OCI-LY3 (cell line): Measurements from ENCODE around the gene SLCO4C1.

Experiments
- EZH2phosphoT487 ChIP-seq: fragments of 200-600 bp; shearing (Covaris generic); IDR thresholded peaks from 2 replicates; pipeline ENCODE4 v1.6.1; 2018; ENCODE audit warnings: antibody characterized with exemption, mixed run types, low read depth
- TF ChIP-seq, protein P1 (sequence below): fragments of 200-600, 300-600 bp; sonication (generic); IDR thresholded peaks from 2 replicates; pipeline ENCODE4 v1.5.1; 2014; ENCODE audit warnings: antibody characterized with exemption, low read length, low read depth

DNA sequence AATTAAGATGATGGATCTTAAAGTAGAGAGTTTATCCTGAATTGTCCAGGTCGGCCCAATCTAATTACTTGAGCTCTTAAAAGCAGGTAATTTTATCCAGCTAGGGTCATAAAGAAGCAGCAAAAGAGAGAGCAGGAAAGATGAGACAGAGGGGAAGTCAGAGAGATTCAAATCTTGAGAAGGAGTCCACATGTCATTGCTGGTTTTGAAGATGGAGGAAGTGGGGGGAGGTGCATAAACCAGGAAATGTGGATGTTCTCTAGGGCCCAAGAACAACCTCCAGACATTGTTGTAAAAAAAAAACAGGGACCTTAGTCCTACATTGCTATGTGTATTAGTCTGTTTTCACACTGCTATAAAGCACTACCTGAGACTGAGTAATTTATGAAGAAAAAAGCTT is 66.4 kb downstream of the SLCO4C1 start:
- TF ChIP-seq, protein P1, sequence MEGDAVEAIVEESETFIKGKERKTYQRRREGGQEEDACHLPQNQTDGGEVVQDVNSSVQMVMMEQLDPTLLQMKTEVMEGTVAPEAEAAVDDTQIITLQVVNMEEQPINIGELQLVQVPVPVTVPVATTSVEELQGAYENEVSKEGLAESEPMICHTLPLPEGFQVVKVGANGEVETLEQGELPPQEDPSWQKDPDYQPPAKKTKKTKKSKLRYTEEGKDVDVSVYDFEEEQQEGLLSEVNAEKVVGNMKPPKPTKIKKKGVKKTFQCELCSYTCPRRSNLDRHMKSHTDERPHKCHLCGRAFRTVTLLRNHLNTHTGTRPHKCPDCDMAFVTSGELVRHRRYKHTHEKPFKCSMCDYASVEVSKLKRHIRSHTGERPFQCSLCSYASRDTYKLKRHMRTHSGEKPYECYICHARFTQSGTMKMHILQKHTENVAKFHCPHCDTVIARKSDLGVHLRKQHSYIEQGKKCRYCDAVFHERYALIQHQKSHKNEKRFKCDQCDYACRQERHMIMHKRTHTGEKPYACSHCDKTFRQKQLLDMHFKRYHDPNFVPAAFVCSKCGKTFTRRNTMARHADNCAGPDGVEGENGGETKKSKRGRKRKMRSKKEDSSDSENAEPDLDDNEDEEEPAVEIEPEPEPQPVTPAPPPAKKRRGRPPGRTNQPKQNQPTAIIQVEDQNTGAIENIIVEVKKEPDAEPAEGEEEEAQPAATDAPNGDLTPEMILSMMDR: no peak
- TF ChIP-seq EZH2phosphoT487: no peak
